Nephron progenitor cell (in vitro differentiated cells): ENCODE results near the gene HOATZ.

Experiments
- DNase-seq: peaks from one replicate; pipeline ENCODE4 v3.0.0; 2021
- H3K27ac Mint-ChIP-seq: 2 replicates; pipeline ENCODE4 v1.8.0; 2021; ENCODE audit warnings: mild to moderate bottlenecking, moderate library complexity, mixed read lengths
- H3K27me3 Mint-ChIP-seq: 2 replicates; pipeline ENCODE4 v1.8.0; 2021; ENCODE audit warnings: mild to moderate bottlenecking, low read depth, mixed read lengths; ENCODE audit not compliant: poor library complexity
- H3K36me3 Mint-ChIP-seq: 2 replicates; pipeline ENCODE4 v1.8.0; 2021; ENCODE audit warnings: low read depth, mixed read lengths
- H3K4me1 Mint-ChIP-seq: 2 replicates; pipeline ENCODE4 v1.8.0; 2021; ENCODE audit warnings: mixed read lengths
- H3K4me3 Mint-ChIP-seq: 2 replicates; pipeline ENCODE4 v1.8.0; 2021; ENCODE audit warnings: mild to moderate bottlenecking, moderate library complexity, mixed read lengths
- H3K9me3 Mint-ChIP-seq: 2 replicates; pipeline ENCODE4 v1.8.0; 2021; ENCODE audit warnings: mild to moderate bottlenecking, moderate library complexity, mixed read lengths
- CTCF ChIP-seq: fragments of 200-600 bp; sonication (generic); IDR thresholded peaks from 2 replicates; pipeline ENCODE4 v1.5.0; 2021; ENCODE audit warnings: antibody characterized with exemption

HOATZ gene

DNA sequence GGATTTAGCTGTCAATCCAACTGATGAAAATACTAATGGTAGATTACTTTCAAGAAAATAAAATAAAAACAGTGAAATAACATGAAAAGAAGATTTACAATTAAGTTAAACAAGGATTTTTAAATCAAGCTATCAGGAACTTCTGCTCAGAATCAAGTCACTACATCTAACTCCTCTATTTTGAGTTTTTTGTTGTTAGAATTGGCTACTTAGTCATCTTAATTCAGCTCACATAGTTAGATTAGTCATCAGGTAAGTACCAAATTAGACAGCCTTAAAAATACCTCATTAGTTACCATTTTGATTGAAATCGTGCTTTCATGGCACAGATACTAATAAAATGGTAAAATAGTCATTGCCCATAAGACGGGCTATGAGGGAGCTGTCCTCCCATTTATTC, 38.2 kb upstream of the HOATZ start:
- no peaks in the 10 kb centered on the region for H3K4me1 Mint-ChIP-seq
- no peaks in the 10 kb centered on the region for H3K27me3 Mint-ChIP-seq
- no peaks in the 10 kb centered on the region for H3K36me3 Mint-ChIP-seq
- H3K27ac Mint-ChIP-seq, result no peak overlapping the region
- no peak overlapping the region for H3K4me3 Mint-ChIP-seq
- peaks cover 19% of the 10 kb centered on the region for H3K9me3 Mint-ChIP-seq
- TF ChIP-seq CTCF, result no peak
- no peak for DNase-seq

- H3K36me3 Mint-ChIP-seq, result no peaks in the 10 kb centered on the region
- no peak for DNase-seq
- peaks cover 19% of the 10 kb centered on the region for H3K9me3 Mint-ChIP-seq
- no peaks in the 10 kb centered on the region for H3K27me3 Mint-ChIP-seq
- no peak overlapping the region for H3K4me3 Mint-ChIP-seq
- TF ChIP-seq CTCF, result no peak
- H3K4me1 Mint-ChIP-seq, result no peaks in the 10 kb centered on the region
- no peak overlapping the region for H3K27ac Mint-ChIP-seq
These were observed 37.6 kb upstream of the HOATZ start for GRCh38 chr11:111476956-111477355.

DNA sequence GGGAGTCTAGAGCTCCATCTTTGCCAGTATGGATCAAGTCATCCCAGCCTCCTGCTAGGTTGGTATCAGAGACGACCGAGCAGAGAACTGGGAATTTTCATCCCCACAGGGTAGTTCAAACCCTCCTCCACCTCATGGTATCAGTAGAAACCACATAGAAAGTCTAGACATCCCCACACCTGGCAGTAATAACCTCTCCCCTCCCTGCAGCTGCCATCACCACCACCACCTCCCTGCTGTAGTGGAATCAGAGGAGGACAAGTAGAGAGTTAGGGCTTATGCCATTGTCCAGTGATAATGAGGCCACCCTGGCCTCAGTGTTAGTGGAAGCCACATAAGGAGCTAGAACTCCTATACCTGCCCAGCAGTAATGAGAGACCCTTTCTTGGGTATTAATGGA, 36.7 kb upstream of the HOATZ start:
- Mint-ChIP-seq H3K27ac (no peak overlapping the region), H3K4me1 (no peaks in the 10 kb centered on the region), H3K27me3 (peaks cover 6% of the 10 kb centered on the region), H3K4me3 (no peak overlapping the region), H3K36me3 (no peaks in the 10 kb centered on the region), H3K9me3 (peaks cover 27% of the 10 kb centered on the region)
- DNase-seq, result no peak
- TF ChIP-seq CTCF, result no peak

DNA sequence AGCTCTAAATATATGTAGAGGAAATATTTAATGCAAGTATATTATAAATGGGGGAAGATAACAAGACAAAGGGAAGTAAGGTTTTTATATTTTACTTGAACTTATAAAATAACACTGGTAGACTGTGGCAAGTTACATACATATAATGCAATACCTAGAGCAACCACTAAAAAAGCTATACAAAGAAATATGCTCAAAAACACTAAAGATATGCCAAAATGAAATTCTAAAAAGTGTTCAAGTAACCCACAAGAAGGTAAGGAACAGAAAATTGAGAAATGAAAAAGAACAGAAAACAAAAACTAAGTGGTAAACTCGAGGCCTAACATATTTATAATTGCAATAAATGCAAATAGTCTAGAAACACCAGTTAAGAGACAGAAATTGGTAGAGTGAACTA, 34.9 kb upstream of the HOATZ start:
- Mint-ChIP-seq H3K4me3 (no peak overlapping the region), H3K4me1 (no peaks in the 10 kb centered on the region)

DNA sequence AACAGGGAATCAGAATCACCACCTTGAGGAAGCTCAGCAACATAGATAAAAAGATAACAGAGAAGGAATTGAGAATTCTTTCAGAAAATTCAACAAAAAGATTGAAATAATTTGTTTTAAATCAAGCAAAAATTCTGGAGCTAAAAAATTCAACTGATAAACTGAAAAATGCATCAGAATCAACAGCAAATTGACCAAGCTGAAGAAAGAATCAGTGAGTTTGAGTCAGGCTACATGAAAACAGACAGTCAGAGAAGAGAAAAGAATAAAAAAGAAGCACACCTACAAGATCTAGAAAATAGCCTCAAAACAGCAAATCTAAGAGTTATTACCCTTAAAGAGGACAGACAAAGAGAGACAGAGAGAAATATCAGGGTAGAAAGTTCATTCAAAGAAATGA, 31.1 kb upstream of the HOATZ start:
- no peak for DNase-seq
- no peaks in the 10 kb centered on the region for H3K36me3 Mint-ChIP-seq
- no peaks in the 10 kb centered on the region for H3K4me1 Mint-ChIP-seq
- no peak overlapping the region for H3K4me3 Mint-ChIP-seq
- H3K27ac Mint-ChIP-seq, result no peak overlapping the region
- peaks cover 10% of the 10 kb centered on the region for H3K27me3 Mint-ChIP-seq
- H3K9me3 Mint-ChIP-seq, result peaks cover 59% of the 10 kb centered on the region
- TF ChIP-seq CTCF, result no peak

More for the DNA sequence above, 34.9 kb upstream of the HOATZ start:
- H3K27ac Mint-ChIP-seq, result no peak overlapping the region
- H3K36me3 Mint-ChIP-seq, result no peaks in the 10 kb centered on the region
- no peak for DNase-seq
- H3K27me3 Mint-ChIP-seq, result peaks cover 6% of the 10 kb centered on the region
- H3K9me3 Mint-ChIP-seq, result peaks cover 45% of the 10 kb centered on the region
- TF ChIP-seq CTCF, result no peak

GRCh38 chr11:111490496-111490895, 24.1 kb upstream of the HOATZ start:
- Mint-ChIP-seq H3K27me3 (peaks cover 13% of the 10 kb centered on the region), H3K4me3 (no peak overlapping the region), H3K36me3 (no peaks in the 10 kb centered on the region), H3K27ac (no peak overlapping the region), H3K4me1 (no peaks in the 10 kb centered on the region), H3K9me3 (peaks cover 30% of the 10 kb centered on the region)
- no peak for TF ChIP-seq CTCF
- no peak for DNase-seq
